HL-60 (cell line): ENCODE data around the gene TMTC2.

ENCODE experiments used
- GABPA ChIP-seq: IDR thresholded peaks from 2 replicates; pipeline ENCODE4 v1.6.1; 2012; ENCODE audit warnings: low read depth
- POLR2AphosphoS5 ChIP-seq: IDR thresholded peaks from 2 replicates; pipeline ENCODE4 v1.6.1; 2012; ENCODE audit warnings: low read depth
- TF ChIP-seq, protein P1 (sequence below): IDR thresholded peaks from one replicate; pipeline ENCODE4 v1.5.1; 2011; ENCODE audit warnings: low read length, control low read depth, inconsistent platforms; ENCODE audit not compliant: insufficient read depth

DNA sequence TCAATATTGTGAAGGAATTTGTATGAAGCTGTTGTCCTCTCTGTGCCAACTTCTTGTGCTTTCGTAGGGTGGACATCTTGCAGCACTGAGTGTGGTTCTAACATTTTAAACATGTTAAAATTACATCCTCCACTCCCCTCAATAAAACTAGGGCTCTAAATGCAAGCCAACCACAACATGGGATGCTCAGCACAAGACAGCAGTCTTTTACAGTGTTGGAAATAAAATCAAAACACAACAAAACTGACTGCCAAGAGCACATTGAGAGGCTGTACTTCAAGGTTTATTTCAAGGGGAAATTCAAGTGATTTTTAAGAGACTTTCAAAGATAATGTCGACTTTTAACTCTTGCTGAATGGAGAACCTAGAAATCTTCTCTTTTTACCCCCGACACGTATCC is 396.9 kb downstream of the TMTC2 start:
- TF ChIP-seq, protein P1, sequence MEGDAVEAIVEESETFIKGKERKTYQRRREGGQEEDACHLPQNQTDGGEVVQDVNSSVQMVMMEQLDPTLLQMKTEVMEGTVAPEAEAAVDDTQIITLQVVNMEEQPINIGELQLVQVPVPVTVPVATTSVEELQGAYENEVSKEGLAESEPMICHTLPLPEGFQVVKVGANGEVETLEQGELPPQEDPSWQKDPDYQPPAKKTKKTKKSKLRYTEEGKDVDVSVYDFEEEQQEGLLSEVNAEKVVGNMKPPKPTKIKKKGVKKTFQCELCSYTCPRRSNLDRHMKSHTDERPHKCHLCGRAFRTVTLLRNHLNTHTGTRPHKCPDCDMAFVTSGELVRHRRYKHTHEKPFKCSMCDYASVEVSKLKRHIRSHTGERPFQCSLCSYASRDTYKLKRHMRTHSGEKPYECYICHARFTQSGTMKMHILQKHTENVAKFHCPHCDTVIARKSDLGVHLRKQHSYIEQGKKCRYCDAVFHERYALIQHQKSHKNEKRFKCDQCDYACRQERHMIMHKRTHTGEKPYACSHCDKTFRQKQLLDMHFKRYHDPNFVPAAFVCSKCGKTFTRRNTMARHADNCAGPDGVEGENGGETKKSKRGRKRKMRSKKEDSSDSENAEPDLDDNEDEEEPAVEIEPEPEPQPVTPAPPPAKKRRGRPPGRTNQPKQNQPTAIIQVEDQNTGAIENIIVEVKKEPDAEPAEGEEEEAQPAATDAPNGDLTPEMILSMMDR, result no peak
- TF ChIP-seq POLR2AphosphoS5 (no peak), GABPA (no peak)
